ENCODE measurements around the gene ATG16L2.
"Not testable (repeated sequence)": the region's sequence is repeated elsewhere in the genome, so short reads cannot be mapped to it uniquely, and the experiment has no call there.

Gene ATG16L2

GRCh38 chr11:72851726-72852125 lies 37.5 kb downstream of the ATG16L2 start:
- DNase-seq = no peak

GRCh38 chr11:72856065-72856464 lies 41.9 kb downstream of the ATG16L2 start:
- DNase-seq = no peak

- no peak for DNase-seq
Observed at GRCh38 chr11:72856551-72857345, 42.5 kb downstream of the ATG16L2 start.

DNA sequence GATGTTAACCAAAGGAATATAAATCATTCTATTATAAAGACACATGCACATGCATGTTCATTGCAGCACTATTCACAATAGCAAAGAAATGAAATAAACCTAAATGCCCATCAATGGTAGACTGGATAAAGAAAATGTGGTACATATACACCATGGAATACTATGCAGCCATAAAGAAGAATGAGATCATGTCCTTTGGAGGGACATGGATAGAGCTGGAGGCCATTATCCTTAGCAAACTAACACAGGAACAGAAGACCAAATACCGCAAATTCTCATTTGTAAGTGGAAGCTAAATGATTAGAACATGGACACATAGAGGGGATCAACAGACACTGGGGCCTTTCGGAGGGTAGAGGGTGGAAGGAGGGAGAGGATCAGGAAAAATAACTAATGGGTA lies 44.1 kb downstream of the ATG16L2 start:
- not testable (repeated sequence) for DNase-seq

GRCh38 chr11:72859126-72859525 lies 44.9 kb downstream of the ATG16L2 start:
- DNase-seq = no peak

GRCh38 chr11:72860010-72860409 lies 45.8 kb downstream of the ATG16L2 start:
- DNase-seq = no peak

- DNase-seq = no peak
Observed at GRCh38 chr11:72860592-72860991, 46.4 kb downstream of the ATG16L2 start.

DNA sequence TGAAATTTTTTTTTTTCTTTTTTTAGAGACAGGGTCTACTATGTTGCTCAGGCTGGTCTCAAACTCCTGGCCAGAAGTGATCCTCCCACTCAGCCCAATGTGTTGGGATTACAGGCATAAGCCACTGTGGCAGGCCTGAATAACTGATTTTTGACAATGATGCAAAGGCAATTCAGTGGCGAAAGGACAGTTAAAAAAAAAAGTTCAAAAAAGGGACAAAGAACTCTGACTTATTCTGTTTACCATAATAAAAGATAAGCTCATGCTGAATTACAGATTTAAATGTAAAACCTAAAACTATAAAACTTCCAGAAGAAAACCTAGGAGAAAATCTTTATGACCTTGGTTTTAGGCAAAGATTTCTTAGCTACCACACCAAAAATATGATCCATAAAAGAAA lies 48.9 kb downstream of the ATG16L2 start:
- DNase-seq = no peak

GRCh38 chr11:72863916-72864315 lies 49.7 kb downstream of the ATG16L2 start:
- DNase-seq = no peak

GRCh38 chr11:72864702-72865655 lies 50.8 kb downstream of the ATG16L2 start:
- no peak for DNase-seq

DNA sequence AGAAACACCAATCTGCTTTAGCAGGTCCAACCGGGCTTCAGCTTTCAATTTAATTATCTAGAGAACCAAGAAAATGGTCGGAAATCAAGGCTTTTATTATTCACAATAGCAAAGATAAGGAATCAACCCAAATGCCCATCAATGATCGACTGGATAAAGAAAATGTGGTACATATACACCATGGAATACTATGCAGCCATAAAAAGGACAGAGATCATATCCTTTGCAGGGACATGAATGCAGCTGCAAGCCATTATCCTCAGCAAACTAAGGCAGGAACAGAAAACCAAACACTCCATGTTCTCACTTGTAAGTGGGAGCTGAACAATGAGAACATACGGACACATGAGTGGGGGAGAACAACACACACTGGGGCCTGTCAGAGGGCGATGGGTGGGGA lies 53.8 kb downstream of the ATG16L2 start:
- no peak for DNase-seq

- DNase-seq = no peak
Observed at GRCh38 chr11:72869831-72870230, 55.6 kb downstream of the ATG16L2 start.

GRCh38 chr11:72871119-72871518 lies 56.9 kb downstream of the ATG16L2 start:
- no peak for DNase-seq

DNA sequence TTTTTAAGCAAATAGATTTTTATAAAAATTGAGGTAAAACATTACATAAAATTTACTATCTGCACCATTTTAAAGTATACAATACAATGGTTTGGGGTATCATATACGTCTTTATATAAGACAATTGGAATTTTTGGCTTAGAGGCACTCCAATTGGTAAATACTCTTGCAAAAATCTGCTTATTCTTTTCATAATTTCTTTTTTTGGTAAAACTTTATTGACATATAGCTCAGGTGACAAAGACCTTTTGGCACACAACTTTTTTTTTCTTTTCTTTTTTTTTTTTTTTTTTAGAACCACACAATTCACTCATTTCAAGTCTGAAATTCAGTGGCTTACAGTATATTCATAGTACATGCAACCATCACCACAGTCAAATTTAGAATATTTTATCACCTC lies 57.8 kb downstream of the ATG16L2 start:
- DNase-seq = no peak

DNA sequence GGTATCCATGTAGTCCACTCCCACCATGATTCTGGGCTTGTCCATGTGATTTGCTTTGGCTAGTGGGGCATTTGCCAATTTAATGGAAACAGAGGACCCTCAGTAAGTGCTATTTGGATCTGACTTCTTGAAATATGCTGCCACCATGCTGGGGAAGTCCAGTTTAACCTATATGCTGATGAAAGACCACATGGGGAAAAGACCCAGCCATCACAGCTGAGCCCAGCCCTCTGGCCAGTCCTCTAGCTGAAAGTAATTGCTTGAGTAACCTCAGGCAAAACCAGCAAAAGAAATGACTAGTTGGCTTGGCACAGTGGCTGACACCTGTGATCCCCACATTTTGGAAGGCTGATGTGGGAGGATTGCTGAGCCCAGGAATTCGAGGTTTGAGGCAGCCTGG lies 61.5 kb downstream of the ATG16L2 start:
- DNase-seq = no peak

GRCh38 chr11:72876147-72876546 lies 61.9 kb downstream of the ATG16L2 start:
- DNase-seq = no peak
